Liver (tissue), 9 donors: ENCODE measurements around the gene ATP6V1D. TPM values are rescaled to one million over a fixed set of nuclear protein-coding genes. Genes with fewer than 3 reads are reported as not detected.

ENCODE experiments used
- DNase-seq: peaks from one replicate; pipeline ENCODE4 v3.0.0-alpha.2; 2017; ENCODE audit warnings: low spot score
- H3K27ac ChIP-seq, 2 donors: one replicate each; pipeline ENCODE4 v1.7.0; 2013; ENCODE audit warnings: inconsistent platforms in 2 of 2, low read length in 2 of 2, control low read depth in 1 of 2, low read depth in 1 of 2, mild to moderate bottlenecking in 1 of 2
- H3K27me3 ChIP-seq, 4 donors: one replicate each; pipeline versions ENCODE4 v1.6.1 to v1.7.0; 2013; ENCODE audit warnings: low read length in 3 of 4, inconsistent platforms in 1 of 4, mild to moderate bottlenecking in 1 of 4, moderate library complexity in 1 of 4; ENCODE audit not compliant: control insufficient read depth in 4 of 4, insufficient read depth in 4 of 4
- H3K36me3 ChIP-seq, 4 donors: one replicate each; pipeline versions ENCODE4 v1.6.1 to v1.7.0; 2013; ENCODE audit warnings: low read length in 3 of 4, mild to moderate bottlenecking in 3 of 4, low read depth in 1 of 4, moderate library complexity in 1 of 4; ENCODE audit not compliant: control insufficient read depth in 4 of 4, insufficient read depth in 3 of 4
- H3K4me1 ChIP-seq, 4 donors: one replicate each; pipeline versions ENCODE4 v1.6.1 to v1.7.0; 2013; ENCODE audit warnings: low read length in 3 of 4, mild to moderate bottlenecking in 3 of 4, moderate library complexity in 1 of 4; ENCODE audit not compliant: control insufficient read depth in 4 of 4, insufficient read depth in 4 of 4
- H3K4me3 ChIP-seq, 3 donors: one replicate each; pipeline versions ENCODE4 v1.6.1 to v1.7.0; 2013; ENCODE audit warnings: low read length in 3 of 3, control low read depth in 1 of 3, low read depth in 1 of 3, mild to moderate bottlenecking in 1 of 3
- H3K9ac ChIP-seq, 2 donors: one replicate each; pipeline ENCODE4 v1.7.0; 2013; ENCODE audit warnings: low read length in 2 of 2, mild to moderate bottlenecking in 2 of 2, moderate library complexity in 2 of 2, control low read depth in 1 of 2, low read depth in 1 of 2
- H3K9me3 ChIP-seq, 4 donors: one replicate each; pipeline versions ENCODE4 v1.6.1 to v1.7.0; 2013; ENCODE audit warnings: low read length in 3 of 4; ENCODE audit not compliant: control insufficient read depth in 4 of 4
- EGR1 ChIP-seq, 2 donors: IDR thresholded peaks; 2 replicates each; pipeline ENCODE4 v1.6.1; 2016 to 2018; ENCODE audit warnings: antibody characterized with exemption in 2 of 2, low read depth in 2 of 2
- FOXA1 ChIP-seq: IDR thresholded peaks from 2 replicates; pipeline ENCODE4 v1.6.1; 2016; ENCODE audit warnings: antibody characterized with exemption
- FOXA2 ChIP-seq: IDR thresholded peaks from 2 replicates; pipeline ENCODE4 v1.6.1; 2016; ENCODE audit warnings: antibody characterized with exemption
- GABPA ChIP-seq, 2 donors: IDR thresholded peaks in 1 of 2; conservative IDR thresholded peaks in 1 of 2; 2 replicates each; pipeline ENCODE4 v1.6.1; 2016; ENCODE audit warnings: antibody characterized with exemption in 2 of 2, mild to moderate bottlenecking in 1 of 2, moderate library complexity in 1 of 2
- HNF4G ChIP-seq: IDR thresholded peaks from 2 replicates; pipeline ENCODE4 v1.6.1; 2016; ENCODE audit warnings: antibody characterized with exemption
- JUND ChIP-seq, 2 donors: IDR thresholded peaks; 2 replicates each; pipeline ENCODE4 v1.6.1; 2016; ENCODE audit warnings: antibody characterized with exemption in 2 of 2
- NR2F2 ChIP-seq: IDR thresholded peaks from 2 replicates; pipeline ENCODE4 v1.6.1; 2016; ENCODE audit warnings: antibody characterized with exemption
- RAD21 ChIP-seq, 2 donors: IDR thresholded peaks; 2 replicates each; pipeline ENCODE4 v1.6.1; 2016; ENCODE audit warnings: antibody characterized with exemption in 2 of 2, mild to moderate bottlenecking in 2 of 2
- REST ChIP-seq: IDR thresholded peaks from 2 replicates; pipeline ENCODE4 v1.6.1; 2016; ENCODE audit warnings: antibody characterized with exemption, mild to moderate bottlenecking
- RXRA ChIP-seq, 2 donors: IDR thresholded peaks; 2 replicates each; pipeline ENCODE4 v1.6.1; 2017 to 2018; ENCODE audit warnings: antibody characterized with exemption in 2 of 2, mild to moderate bottlenecking in 1 of 2
- SP1 ChIP-seq: IDR thresholded peaks from 2 replicates; pipeline ENCODE4 v1.6.1; 2018; ENCODE audit warnings: antibody characterized with exemption, mild to moderate bottlenecking
- WGBS: extraction: QIAGEN DNeasy Blood & Tissue Kit; methylation state at CpG from one replicate; pipeline ENCODE4 v1.1.7; 2013; 5-methylcytosine and 5-hydroxymethylcytosine counted together
- polyA plus RNA-seq, 2 donors: library from polyadenylated mRNA; stranded (reverse) in 1 of 2; unstranded in 1 of 2; fragments of 200-250 nt in 1 of 2; fragments of >200 nt in 1 of 2; fragmentation: Nextera tagmentation in 1 of 2; extraction: Ambion mirVana in 1 of 2; gene quantifications; one replicate each; pipeline versions ENCODE4 v1.2.1 to v1.2.3, GENCODE V29; 2013 to 2015
- total RNA-seq, 2 donors: library from RNA; depleted of rRNA; stranded (reverse); fragments of >200 nt; gene quantifications; one replicate each; pipeline ENCODE4 v1.2.3, GENCODE V29; 2014
- TF ChIP-seq, protein P1 (sequence below): IDR thresholded peaks from 2 replicates; pipeline ENCODE4 v1.6.1; 2016; ENCODE audit warnings: antibody characterized with exemption
- TF ChIP-seq, protein P2 (sequence below): IDR thresholded peaks from 2 replicates; pipeline ENCODE4 v1.6.1; 2016; ENCODE audit warnings: antibody characterized with exemption
- donor health status: healthy.
- donor health status: healthy.
- donor health status: healthy.
- donor health status: healthy.
- donor health status: healthy.

Gene ATP6V1D
- total and polyA plus RNA-seq, 4 donors: 22.6 to 53.2 (median 42.8) TPM

DNA sequence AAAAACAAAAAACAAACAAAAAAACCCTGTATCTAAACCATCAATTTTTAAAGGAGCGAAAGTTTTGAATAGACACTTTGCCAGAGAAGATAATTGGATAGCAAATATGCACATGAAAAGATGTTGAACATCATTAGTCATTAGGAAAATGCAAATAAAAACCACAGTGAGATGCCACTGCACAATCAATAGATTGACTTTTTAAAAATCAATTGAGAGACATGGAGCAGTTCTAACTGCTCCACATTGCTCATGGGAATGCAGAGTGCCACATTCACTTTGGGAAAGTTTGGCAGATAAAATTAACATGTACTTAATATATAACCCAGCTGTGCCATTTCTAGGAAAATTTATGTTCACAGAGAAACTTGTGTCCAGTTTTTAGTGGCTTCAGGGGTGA, 13.2 kb upstream of the ATP6V1D start:
- H3K36me3 ChIP-seq: peaks cover 5 to 65% (median 49%) of the 10 kb centered on the region in 4 donors
- H3K27ac ChIP-seq: no peak overlapping the region
- H3K4me1 ChIP-seq: no peaks in the 10 kb centered on the region
- WGBS: 91% methylated on average over 1 of the region's 1 CpG
- no peak overlapping the region for H3K4me3 ChIP-seq
- H3K9ac ChIP-seq: no peak overlapping the region
- H3K9me3 ChIP-seq: no peaks in the 10 kb centered on the region
- DNase-seq: no peak
- no peaks in the 10 kb centered on the region for H3K27me3 ChIP-seq
- TF ChIP-seq EGR1 (IDR thresholded peaks at IDR 0.05; ENCODE audit: low read depth in 2 of 2) (no peak), REST (no peak), NR2F2 (no peak), SP1 (no peak), FOXA1 (no peak), GABPA (IDR thresholded peaks at IDR 0.05 in 1 of 2, conservative IDR thresholded peaks at IDR 0.05 in 1 of 2) (no peak), RAD21 (IDR thresholded peaks at IDR 0.05) (no peak), RXRA (IDR thresholded peaks at IDR 0.05) (no peak), FOXA2 (no peak), HNF4G (no peak)
- TF ChIP-seq, protein P1, sequence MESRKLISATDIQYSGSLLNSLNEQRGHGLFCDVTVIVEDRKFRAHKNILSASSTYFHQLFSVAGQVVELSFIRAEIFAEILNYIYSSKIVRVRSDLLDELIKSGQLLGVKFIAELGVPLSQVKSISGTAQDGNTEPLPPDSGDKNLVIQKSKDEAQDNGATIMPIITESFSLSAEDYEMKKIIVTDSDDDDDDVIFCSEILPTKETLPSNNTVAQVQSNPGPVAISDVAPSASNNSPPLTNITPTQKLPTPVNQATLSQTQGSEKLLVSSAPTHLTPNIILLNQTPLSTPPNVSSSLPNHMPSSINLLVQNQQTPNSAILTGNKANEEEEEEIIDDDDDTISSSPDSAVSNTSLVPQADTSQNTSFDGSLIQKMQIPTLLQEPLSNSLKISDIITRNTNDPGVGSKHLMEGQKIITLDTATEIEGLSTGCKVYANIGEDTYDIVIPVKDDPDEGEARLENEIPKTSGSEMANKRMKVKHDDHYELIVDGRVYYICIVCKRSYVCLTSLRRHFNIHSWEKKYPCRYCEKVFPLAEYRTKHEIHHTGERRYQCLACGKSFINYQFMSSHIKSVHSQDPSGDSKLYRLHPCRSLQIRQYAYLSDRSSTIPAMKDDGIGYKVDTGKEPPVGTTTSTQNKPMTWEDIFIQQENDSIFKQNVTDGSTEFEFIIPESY: no peak
- TF ChIP-seq, protein P2, sequence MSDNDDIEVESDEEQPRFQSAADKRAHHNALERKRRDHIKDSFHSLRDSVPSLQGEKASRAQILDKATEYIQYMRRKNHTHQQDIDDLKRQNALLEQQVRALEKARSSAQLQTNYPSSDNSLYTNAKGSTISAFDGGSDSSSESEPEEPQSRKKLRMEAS: no peak

- TF ChIP-seq FOXA2: no peak
- TF ChIP-seq REST: no peak
- no peak for TF ChIP-seq JUND (IDR thresholded peaks at IDR 0.05)
- no peak overlapping the region for H3K9ac ChIP-seq
- DNase-seq: no peak
- no peaks in the 10 kb centered on the region for H3K9me3 ChIP-seq
- H3K4me3 ChIP-seq: no peak overlapping the region
- no peaks in the 10 kb centered on the region for H3K4me1 ChIP-seq
- WGBS: 97% methylated on average over 4 of the region's 4 CpGs
- H3K27me3 ChIP-seq: no peaks in the 10 kb centered on the region
- no peak overlapping the region for H3K27ac ChIP-seq
- H3K36me3 ChIP-seq: peaks cover 6 to 60% (median 46%) of the 10 kb centered on the region in 4 donors
These were observed 11.9 kb upstream of the ATP6V1D start for GRCh38 chr14:67371247-67372148.
